Thyroid gland (tissue), 4 donors: Measurements from ENCODE around the gene SCGB1A1. TPM values are rescaled to one million over a fixed set of nuclear protein-coding genes. Genes with fewer than 3 reads are reported as not detected.

ENCODE experiments used
- DNase-seq, 2 donors: peaks; one replicate each; pipeline ENCODE4 v3.0.0-alpha.2; 2019
- H3K27ac ChIP-seq, 3 donors: fragments of 200-600 bp; sonication (generic); 1 replicate in 2 of 3; 2 replicates in 1 of 3; pipeline ENCODE4 v1.5.1; 2016 to 2019; ENCODE audit warnings: mild to moderate bottlenecking in 1 of 3, moderate library complexity in 1 of 3
- H3K27me3 ChIP-seq: fragments of 200-600 bp; sonication (generic); one replicate; pipeline ENCODE4 v1.5.1; 2019
- H3K36me3 ChIP-seq, 2 donors: fragments of 200-600 bp; sonication (generic); one replicate each; pipeline ENCODE4 v1.5.1; 2016 to 2019
- H3K4me1 ChIP-seq, 2 donors: fragments of 200-600 bp; sonication (generic); one replicate each; pipeline ENCODE4 v1.5.1; 2017 to 2019
- H3K4me3 ChIP-seq, 3 donors: fragments of 200-600 bp; sonication (generic); replicated peaks in 1 of 3; 1 replicate in 2 of 3; 2 replicates in 1 of 3; pipeline ENCODE4 v1.5.1; 2016; ENCODE audit warnings: mild to moderate bottlenecking in 1 of 3
- H3K9me3 ChIP-seq: fragments of 200-600 bp; sonication (generic); one replicate; pipeline ENCODE4 v1.5.1; 2017
- POLR2A ChIP-seq, 2 donors: fragments of 450-650 bp; IDR thresholded peaks; one replicate each; pipeline ENCODE4 v1.6.1; 2017; ENCODE audit warnings: antibody characterized with exemption in 2 of 2, mild to moderate bottlenecking in 2 of 2, moderate library complexity in 1 of 2
- WGBS, 2 donors: methylation state at CpG; one replicate each; pipeline ENCODE4 v1.1.5; 2017; 5-methylcytosine and 5-hydroxymethylcytosine counted together
- intact Hi-C: fragments of 100-400 bp; cut with DNase I; formaldehyde crosslinking; loops from one replicate; pipeline ENCODE4 v1.15.1; 2023
- total RNA-seq, 4 donors: library from RNA; depleted of rRNA; stranded (reverse); fragments of >200 nt; gene quantifications; one replicate each; pipeline ENCODE4 v1.2.3, GENCODE V29; 2016
- TF ChIP-seq, protein P1 (sequence below), 6 experiments: fragments of 200-600 bp in 3 of 6; fragments of 450-650 bp in 3 of 6; sonication (generic) in 3 of 6; IDR thresholded peaks; one replicate each; pipeline ENCODE4 v1.5.1; 2016 to 2019; ENCODE audit warnings: antibody characterized with exemption in 6 of 6, mild to moderate bottlenecking in 2 of 6, inconsistent platforms in 1 of 6, moderate library complexity in 1 of 6

SCGB1A1 gene
- total RNA-seq, 4 donors from 2014 or later = not detected

- intact Hi-C loops = no loop called here
- DNase-seq = no peak
- TF ChIP-seq POLR2A (IDR thresholded peaks at IDR 0.05) = no peak
- no peaks in the 10 kb centered on the region for H3K27me3 ChIP-seq
- no peak overlapping the region for H3K27ac ChIP-seq
- H3K4me1 ChIP-seq = peaks cover 3 to 6% of the 10 kb centered on the region in 2 donors
- H3K4me3 ChIP-seq = no peak overlapping the region
- H3K9me3 ChIP-seq = no peaks in the 10 kb centered on the region
- WGBS, 2 donors = 69 to 71% methylated on average over 8 of the region's 8 CpGs
- H3K36me3 ChIP-seq = no peaks in the 10 kb centered on the region
These were observed 10.2 kb downstream of the SCGB1A1 start for GRCh38 chr11:62428871-62429560.

DNA sequence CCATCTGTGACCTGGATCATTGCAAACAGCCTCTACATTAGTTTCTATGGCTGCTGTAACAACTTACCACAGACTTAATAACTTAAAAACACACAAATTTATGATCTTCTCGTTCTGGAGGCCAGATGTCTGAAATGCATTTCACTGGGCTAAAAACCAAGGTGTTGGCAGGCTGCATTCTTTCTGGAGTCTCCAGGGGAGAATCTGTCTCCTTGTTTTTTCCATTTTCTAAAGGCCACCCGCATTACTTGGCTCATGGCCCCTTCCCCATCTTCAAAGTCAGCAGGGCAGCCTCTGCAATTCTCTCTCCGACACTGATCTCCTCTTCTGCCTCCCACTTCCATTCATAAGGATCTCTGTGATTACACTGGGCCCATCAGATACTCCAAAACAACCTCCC lies 11.6 kb downstream of the SCGB1A1 start:
- Histone ChIP-seq H3K36me3 (no peaks in the 10 kb centered on the region), H3K27ac (no peak overlapping the region), H3K27me3 (no peaks in the 10 kb centered on the region), H3K4me3 (no peak overlapping the region), H3K9me3 (no peaks in the 10 kb centered on the region), H3K4me1 (peaks cover 0 to 3% of the 10 kb centered on the region in 2 donors)
- intact Hi-C loops = no loop called here
- WGBS, 2 donors = 67 to 77% methylated on average over 3 of the region's 3 CpGs
- TF ChIP-seq POLR2A (IDR thresholded peaks at IDR 0.05) = no peak
- TF ChIP-seq, protein P1, sequence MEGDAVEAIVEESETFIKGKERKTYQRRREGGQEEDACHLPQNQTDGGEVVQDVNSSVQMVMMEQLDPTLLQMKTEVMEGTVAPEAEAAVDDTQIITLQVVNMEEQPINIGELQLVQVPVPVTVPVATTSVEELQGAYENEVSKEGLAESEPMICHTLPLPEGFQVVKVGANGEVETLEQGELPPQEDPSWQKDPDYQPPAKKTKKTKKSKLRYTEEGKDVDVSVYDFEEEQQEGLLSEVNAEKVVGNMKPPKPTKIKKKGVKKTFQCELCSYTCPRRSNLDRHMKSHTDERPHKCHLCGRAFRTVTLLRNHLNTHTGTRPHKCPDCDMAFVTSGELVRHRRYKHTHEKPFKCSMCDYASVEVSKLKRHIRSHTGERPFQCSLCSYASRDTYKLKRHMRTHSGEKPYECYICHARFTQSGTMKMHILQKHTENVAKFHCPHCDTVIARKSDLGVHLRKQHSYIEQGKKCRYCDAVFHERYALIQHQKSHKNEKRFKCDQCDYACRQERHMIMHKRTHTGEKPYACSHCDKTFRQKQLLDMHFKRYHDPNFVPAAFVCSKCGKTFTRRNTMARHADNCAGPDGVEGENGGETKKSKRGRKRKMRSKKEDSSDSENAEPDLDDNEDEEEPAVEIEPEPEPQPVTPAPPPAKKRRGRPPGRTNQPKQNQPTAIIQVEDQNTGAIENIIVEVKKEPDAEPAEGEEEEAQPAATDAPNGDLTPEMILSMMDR (IDR thresholded peaks at IDR 0.05) = no peak
- no peak for DNase-seq

- no peak for DNase-seq
- intact Hi-C loops = no loop called here
- Histone ChIP-seq H3K4me1 (peaks cover 0 to 3% of the 10 kb centered on the region in 2 donors), H3K27me3 (no peaks in the 10 kb centered on the region), H3K4me3 (no peak overlapping the region), H3K9me3 (no peaks in the 10 kb centered on the region), H3K27ac (no peak overlapping the region), H3K36me3 (no peaks in the 10 kb centered on the region)
- no peak for TF ChIP-seq POLR2A (IDR thresholded peaks at IDR 0.05)
- TF ChIP-seq, protein P1 (IDR thresholded peaks at IDR 0.05) = no peak
- 66 to 69% methylated on average over 11 of the region's 11 CpGs for WGBS, 2 donors
These were observed 12.5 kb downstream of the SCGB1A1 start for GRCh38 chr11:62431171-62431901.

DNA sequence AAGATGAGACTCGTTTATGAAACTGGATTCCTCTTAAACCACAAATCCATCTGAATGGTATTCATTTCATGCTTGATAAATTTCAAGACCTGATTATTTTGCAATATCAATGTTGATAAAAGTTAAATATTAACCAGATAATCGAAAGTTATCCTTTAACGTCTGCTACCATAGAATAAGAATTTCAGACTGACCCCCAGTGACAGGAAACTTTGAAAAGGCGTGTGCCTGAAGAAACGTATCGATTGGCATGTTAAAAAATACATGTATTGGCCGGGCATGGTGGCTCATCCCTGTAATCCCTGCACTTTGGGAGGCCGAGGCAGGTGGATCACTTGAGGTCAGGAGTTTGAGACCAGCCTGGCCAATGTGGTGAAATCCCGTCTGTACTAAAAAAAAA lies 13.9 kb downstream of the SCGB1A1 start:
- H3K27ac ChIP-seq = no peak overlapping the region
- no peak for DNase-seq
- intact Hi-C loops = no loop called here
- TF ChIP-seq, protein P1 (IDR thresholded peaks at IDR 0.05) = no peak
- TF ChIP-seq POLR2A (IDR thresholded peaks at IDR 0.05) = no peak
- no peaks in the 10 kb centered on the region for H3K27me3 ChIP-seq
- H3K4me3 ChIP-seq = no peak overlapping the region
- H3K36me3 ChIP-seq = no peaks in the 10 kb centered on the region
- peaks cover 0 to 3% of the 10 kb centered on the region in 2 donors for H3K4me1 ChIP-seq
- 77 to 84% methylated on average over 9 of the region's 9 CpGs for WGBS, 2 donors
- H3K9me3 ChIP-seq = no peaks in the 10 kb centered on the region

- no peak for DNase-seq
- H3K27me3 ChIP-seq = no peaks in the 10 kb centered on the region
- no peak for TF ChIP-seq POLR2A (IDR thresholded peaks at IDR 0.05)
- TF ChIP-seq, protein P1 (IDR thresholded peaks at IDR 0.05) = no peak
- H3K27ac ChIP-seq = no peak overlapping the region
- H3K4me3 ChIP-seq = no peak overlapping the region
- WGBS, 2 donors = 62 to 69% methylated on average over 16 of the region's 16 CpGs
- no peaks in the 10 kb centered on the region for H3K36me3 ChIP-seq
- intact Hi-C loops = no loop called here
- peaks cover 0 to 3% of the 10 kb centered on the region in 2 donors for H3K4me1 ChIP-seq
- H3K9me3 ChIP-seq = no peaks in the 10 kb centered on the region
These were observed 14.5 kb downstream of the SCGB1A1 start for GRCh38 chr11:62433141-62433903.
